Measurements from ENCODE around the gene ST6GALNAC3.

ST6GALNAC3 gene

GRCh38 chr1:76470166-76470565, 395.6 kb downstream of the ST6GALNAC3 start:
- POLR2A ChIA-PET, result no interaction called here

DNA sequence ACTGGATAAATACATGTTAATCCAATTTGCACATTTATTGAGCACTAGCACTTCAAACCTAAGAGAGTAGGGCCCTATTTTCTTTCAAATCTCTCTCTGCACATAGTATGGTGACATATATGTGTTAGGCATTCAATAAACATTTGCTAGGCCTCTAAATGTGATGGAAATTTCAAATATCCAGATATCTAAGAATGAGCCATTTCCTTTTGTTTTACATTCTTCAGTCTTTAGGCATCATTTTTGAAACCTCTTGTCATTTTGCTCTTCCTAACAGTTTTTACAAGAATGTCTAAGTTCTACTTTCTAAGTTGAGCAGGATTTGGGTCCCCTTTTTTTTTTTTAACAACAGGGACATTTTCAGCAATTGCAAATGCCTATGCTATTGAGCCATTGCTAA, 397.0 kb downstream of the ST6GALNAC3 start:
- no peak for TF ChIP-seq CTCF (IDR thresholded peaks at IDR 0.05; ENCODE audit: insufficient read depth, low read length, missing control alignments)
- DNase-seq (ENCODE audit: low read depth, low spot score), result no peak
- ChIA-PET POLR2A (no interaction called here), CTCF (no interaction called here)
- H3K4me3 ChIP-seq (ENCODE audit: low read depth, low read length), result no peak overlapping the region

More at GRCh38 chr1:76470166-76470565, 395.6 kb downstream of the ST6GALNAC3 start:
- TF ChIP-seq CTCF (IDR thresholded peaks at IDR 0.05; ENCODE audit: insufficient read depth, low read length, missing control alignments), result no peak
- no peak overlapping the region for H3K4me3 ChIP-seq (ENCODE audit: low read depth, low read length)
- CTCF ChIA-PET, result no interaction called here
- DNase-seq (ENCODE audit: low read depth, low spot score), result no peak

- H3K4me3 ChIP-seq (ENCODE audit: low read depth, low read length), result no peak overlapping the region
- ChIA-PET POLR2A (no interaction called here), CTCF (no interaction called here)
- no peak for DNase-seq (ENCODE audit: low read depth, low spot score)
- no peak for TF ChIP-seq CTCF (IDR thresholded peaks at IDR 0.05; ENCODE audit: insufficient read depth, low read length, missing control alignments)
These were observed 399.0 kb downstream of the ST6GALNAC3 start for GRCh38 chr1:76473591-76473990.

GRCh38 chr1:76474922-76475321, 400.4 kb downstream of the ST6GALNAC3 start:
- no peak for DNase-seq (ENCODE audit: low read depth, low spot score)
- POLR2A ChIA-PET, result no interaction called here
- TF ChIP-seq CTCF (IDR thresholded peaks at IDR 0.05; ENCODE audit: insufficient read depth, low read length, missing control alignments), result no peak
- CTCF ChIA-PET, result no interaction called here
- H3K4me3 ChIP-seq (ENCODE audit: low read depth, low read length), result no peak overlapping the region

- no peak for TF ChIP-seq CTCF (IDR thresholded peaks at IDR 0.05; ENCODE audit: insufficient read depth, low read length, missing control alignments)
- ChIA-PET CTCF (no interaction called here), POLR2A (no interaction called here)
- DNase-seq (ENCODE audit: low read depth, low spot score), result no peak
- H3K4me3 ChIP-seq (ENCODE audit: low read depth, low read length), result no peak overlapping the region
These were observed 402.6 kb downstream of the ST6GALNAC3 start for GRCh38 chr1:76477156-76477555.

DNA sequence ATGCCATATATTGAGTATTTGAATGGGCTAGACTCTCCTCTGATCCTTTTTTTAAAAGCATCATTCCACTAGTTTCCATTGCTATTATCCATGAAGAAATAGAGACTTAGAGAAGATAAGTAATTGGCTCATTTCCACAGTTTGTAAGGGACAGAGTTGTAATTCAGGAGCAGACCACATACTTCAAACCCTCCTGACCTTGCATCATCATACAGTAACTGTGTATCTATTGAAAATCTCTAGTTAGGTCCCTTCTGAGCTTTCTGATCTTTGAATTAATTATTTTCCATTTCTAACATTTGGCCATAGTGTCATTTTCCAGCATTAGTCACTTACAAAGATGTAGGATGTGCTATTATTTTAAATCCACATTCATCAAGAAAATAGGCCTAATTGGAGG, 406.3 kb downstream of the ST6GALNAC3 start:
- POLR2A ChIA-PET, result no interaction called here
- H3K4me3 ChIP-seq (ENCODE audit: low read depth, low read length), result no peak overlapping the region
- DNase-seq (ENCODE audit: low read depth, low spot score), result no peak
- CTCF ChIA-PET, result interaction anchor here (1.3 kb wide), 1 partner anchor 150 kb away, joined by 3 read pairs; no protein-coding TSS in a partner anchor
- no peak for TF ChIP-seq CTCF (IDR thresholded peaks at IDR 0.05; ENCODE audit: insufficient read depth, low read length, missing control alignments)

Measured in AG04449 (cell line).